Progenitor cell of endocrine pancreas (in vitro differentiated cells): ENCODE results near the gene SERINC3. TPM values are rescaled to one million over a fixed set of nuclear protein-coding genes. Genes with fewer than 3 reads are reported as not detected.

Experiments
- DNase-seq: peaks from one replicate; pipeline ENCODE4 v3.0.0; 2021; ENCODE audit warnings: low spot score; ENCODE audit not compliant: unreplicated experiment
- H3K27ac Mint-ChIP-seq: 2 replicates; pipeline ENCODE4 v1.8.0; 2021; ENCODE audit warnings: mild to moderate bottlenecking, moderate library complexity, mixed read lengths
- H3K27me3 Mint-ChIP-seq: 2 replicates; pipeline ENCODE4 v1.8.0; 2021; ENCODE audit warnings: mixed read lengths
- H3K36me3 Mint-ChIP-seq: 2 replicates; pipeline ENCODE4 v1.8.0; 2022; ENCODE audit warnings: mixed read lengths; ENCODE audit not compliant: insufficient read depth
- H3K4me1 Mint-ChIP-seq: 2 replicates; pipeline ENCODE4 v1.8.0; 2021; ENCODE audit warnings: low read depth, mixed read lengths
- H3K4me3 Mint-ChIP-seq: 2 replicates; pipeline ENCODE4 v1.8.0; 2021; ENCODE audit warnings: low read depth, mild to moderate bottlenecking, moderate library complexity, mixed read lengths
- H3K9me3 Mint-ChIP-seq: 2 replicates; pipeline ENCODE4 v1.8.0; 2021; ENCODE audit warnings: low read depth, mixed read lengths
- total RNA-seq: library from RNA; stranded (reverse); gene quantifications from 2 replicates; pipeline ENCODE4 v1.2.1, GENCODE V29; 2021
- TF ChIP-seq, protein P1 (sequence below): fragments of 200-600 bp; sonication (generic); IDR thresholded peaks from one replicate; pipeline ENCODE4 v1.5.0; 2021; ENCODE audit warnings: antibody characterized with exemption, mild to moderate bottlenecking; ENCODE audit not compliant: unreplicated experiment

SERINC3 gene
- total RNA-seq, 1 donor from 2014 or later = 36.8 TPM

GRCh38 chr20:44449864-44450263 is 72.0 kb downstream of the SERINC3 start:
- H3K4me1 Mint-ChIP-seq = peaks cover 11% of the 10 kb centered on the region
- no peaks in the 10 kb centered on the region for H3K9me3 Mint-ChIP-seq
- H3K27me3 Mint-ChIP-seq = no peaks in the 10 kb centered on the region
- DNase-seq = no peak
- no peak overlapping the region for H3K27ac Mint-ChIP-seq
- H3K36me3 Mint-ChIP-seq = no peaks in the 10 kb centered on the region
- no peak overlapping the region for H3K4me3 Mint-ChIP-seq
- TF ChIP-seq, protein P1, sequence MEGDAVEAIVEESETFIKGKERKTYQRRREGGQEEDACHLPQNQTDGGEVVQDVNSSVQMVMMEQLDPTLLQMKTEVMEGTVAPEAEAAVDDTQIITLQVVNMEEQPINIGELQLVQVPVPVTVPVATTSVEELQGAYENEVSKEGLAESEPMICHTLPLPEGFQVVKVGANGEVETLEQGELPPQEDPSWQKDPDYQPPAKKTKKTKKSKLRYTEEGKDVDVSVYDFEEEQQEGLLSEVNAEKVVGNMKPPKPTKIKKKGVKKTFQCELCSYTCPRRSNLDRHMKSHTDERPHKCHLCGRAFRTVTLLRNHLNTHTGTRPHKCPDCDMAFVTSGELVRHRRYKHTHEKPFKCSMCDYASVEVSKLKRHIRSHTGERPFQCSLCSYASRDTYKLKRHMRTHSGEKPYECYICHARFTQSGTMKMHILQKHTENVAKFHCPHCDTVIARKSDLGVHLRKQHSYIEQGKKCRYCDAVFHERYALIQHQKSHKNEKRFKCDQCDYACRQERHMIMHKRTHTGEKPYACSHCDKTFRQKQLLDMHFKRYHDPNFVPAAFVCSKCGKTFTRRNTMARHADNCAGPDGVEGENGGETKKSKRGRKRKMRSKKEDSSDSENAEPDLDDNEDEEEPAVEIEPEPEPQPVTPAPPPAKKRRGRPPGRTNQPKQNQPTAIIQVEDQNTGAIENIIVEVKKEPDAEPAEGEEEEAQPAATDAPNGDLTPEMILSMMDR = no peak

DNA sequence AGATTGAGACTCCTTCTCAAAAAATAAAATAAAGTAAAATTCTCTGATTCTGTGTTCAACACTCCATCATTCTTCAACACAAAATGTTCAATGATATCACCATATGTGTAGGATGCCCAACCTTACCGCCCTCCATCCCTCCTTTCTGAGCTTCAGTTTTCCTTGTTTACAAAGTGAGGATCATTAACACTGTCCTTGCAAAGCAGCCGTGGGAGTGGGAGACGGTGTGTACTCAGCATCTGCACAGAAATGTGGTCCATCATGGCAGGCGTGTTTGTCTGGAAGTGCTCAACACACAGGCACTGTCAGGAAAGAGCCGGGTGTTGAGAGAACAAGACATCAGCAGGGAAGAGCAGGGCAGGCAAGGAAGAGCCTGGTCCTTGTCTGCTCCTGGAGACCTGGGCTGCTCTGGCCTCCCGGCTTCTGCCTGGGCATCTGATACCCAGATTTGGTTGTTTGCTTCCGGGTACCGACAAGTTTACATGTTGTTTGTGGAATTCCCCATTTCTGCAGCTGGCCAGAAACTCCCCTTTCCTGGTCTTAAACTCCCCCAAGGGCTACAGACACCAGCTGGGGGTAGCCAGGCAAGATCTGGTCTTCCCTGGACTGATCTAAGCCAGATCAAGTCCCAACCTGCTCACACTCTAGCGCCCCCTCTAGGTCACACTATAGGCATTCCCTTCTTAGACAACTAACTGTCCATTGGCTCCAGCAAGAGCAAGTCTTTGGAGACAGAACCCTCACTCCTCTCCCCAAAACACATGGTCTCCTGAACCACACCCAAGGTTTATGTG is 72.9 kb downstream of the SERINC3 start:
- H3K4me1 Mint-ChIP-seq = peaks cover 11% of the 10 kb centered on the region
- TF ChIP-seq, protein P1 = peak; percentile 35
- no peak for DNase-seq
- no peaks in the 10 kb centered on the region for H3K36me3 Mint-ChIP-seq
- no peak overlapping the region for H3K27ac Mint-ChIP-seq
- H3K9me3 Mint-ChIP-seq = no peaks in the 10 kb centered on the region
- H3K27me3 Mint-ChIP-seq = no peaks in the 10 kb centered on the region
- no peak overlapping the region for H3K4me3 Mint-ChIP-seq

GRCh38 chr20:44447827-44448419 is 73.9 kb downstream of the SERINC3 start:
- TF ChIP-seq, protein P1 = no peak
- no peaks in the 10 kb centered on the region for H3K9me3 Mint-ChIP-seq
- no peaks in the 10 kb centered on the region for H3K36me3 Mint-ChIP-seq
- no peak for DNase-seq
- H3K27ac Mint-ChIP-seq = no peak overlapping the region
- no peak overlapping the region for H3K4me3 Mint-ChIP-seq
- H3K4me1 Mint-ChIP-seq = peaks cover 11% of the 10 kb centered on the region
- H3K27me3 Mint-ChIP-seq = no peaks in the 10 kb centered on the region

Other genes with a start within 250 kb of the SERINC3 start
- 4.3 and 4.4 TPM in 2 replicates for gene FITM2, start 210.9 kb downstream of the SERINC3 start, total RNA-seq
- not detected in 2 replicates for gene R3HDML, start 185.0 kb downstream of the SERINC3 start, total RNA-seq
- 71.1 and 72.9 TPM in 2 replicates for gene HNF4A, start 166.4 kb downstream of the SERINC3 start, total RNA-seq
- 23.8 and 25.2 TPM in 2 replicates for gene TTPAL, start 46.2 kb downstream of the SERINC3 start, total RNA-seq
- 34.4 and 36.5 TPM in 2 replicates for gene PKIG, start 60.5 kb upstream of the SERINC3 start, total RNA-seq
- gene ADA, start 129.6 kb upstream of the SERINC3 start, total RNA-seq = 10.7 and 11.4 TPM in 2 replicates
- not detected in 2 replicates for gene CCN5, start 193.3 kb upstream of the SERINC3 start, total RNA-seq
- gene KCNK15, start 223.8 kb upstream of the SERINC3 start, total RNA-seq = 0.22 and 0.27 TPM in 2 replicates